ENCODE results near the gene KRT33A.
"Not testable (repeated sequence)": the region's sequence is repeated elsewhere in the genome, so short reads cannot be mapped to it uniquely, and the experiment has no call there.

Gene KRT33A

DNA sequence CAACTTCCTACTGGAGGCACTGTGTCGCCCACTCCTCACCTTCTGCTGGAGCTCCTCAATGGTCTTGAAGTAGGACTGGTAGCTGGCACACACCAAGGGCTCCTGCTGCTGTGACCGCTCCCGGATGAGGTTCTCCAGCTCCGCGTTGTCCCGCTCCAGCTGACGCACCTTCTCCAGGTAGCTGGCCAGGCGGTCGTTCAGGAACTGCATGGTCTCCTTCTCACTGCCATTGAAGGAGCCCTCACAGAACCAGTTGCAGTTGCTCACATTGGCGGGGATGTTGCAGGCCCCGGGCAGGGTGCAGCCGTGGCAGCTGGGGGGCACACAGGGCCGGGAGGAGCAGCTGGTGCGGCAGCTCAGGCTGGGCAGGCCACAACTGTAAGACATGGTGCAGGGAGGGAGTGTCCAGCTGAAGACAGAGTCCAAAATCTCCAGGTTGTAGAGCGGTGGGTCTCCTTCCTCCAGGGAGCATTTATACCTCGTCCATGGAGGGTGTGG lies at the start of gene KRT33A:
Gene KRT33A (minus strand): TSS at position 448 of the 498 bp plus-strand sequence. CDS start 61 bp downstream, at position 387.
- not testable (repeated sequence) for DNase-seq (ENCODE audit: low read depth in 2 of 2)

DNA sequence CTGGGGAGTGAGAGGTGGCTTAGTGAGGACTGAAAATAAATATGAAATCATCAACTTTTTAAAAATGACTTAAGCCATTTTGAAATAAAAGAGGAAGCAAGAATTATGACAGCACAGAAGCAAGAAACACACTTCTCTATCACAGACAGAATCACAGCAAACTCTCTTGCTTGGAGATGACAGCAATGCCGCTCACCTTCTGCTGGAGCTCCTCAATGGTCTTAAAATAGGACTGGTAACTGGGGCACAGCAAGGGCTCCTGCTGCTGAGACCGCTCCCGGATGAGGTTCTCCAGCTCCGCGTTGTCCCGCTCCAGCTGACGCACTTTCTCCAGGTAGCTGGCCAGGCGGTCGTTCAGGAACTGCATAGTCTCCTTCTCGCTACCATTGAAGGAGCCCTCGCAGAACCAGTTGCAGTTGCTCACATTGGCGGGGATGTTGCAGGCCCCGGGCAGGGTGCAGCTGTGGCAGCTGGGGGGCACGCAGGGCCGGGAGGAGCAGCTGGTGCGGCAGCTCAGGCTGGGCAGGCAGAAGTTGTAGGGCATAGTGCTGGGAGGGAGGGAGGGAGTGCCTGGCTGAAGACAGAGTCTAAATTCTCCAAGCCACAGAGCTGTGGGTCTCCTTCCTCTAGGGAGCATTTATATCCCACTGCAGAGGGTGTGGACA lies 46.5 kb upstream of the KRT33A start, which contains the start of gene KRT31:
Gene KRT31 (minus strand): TSS at position 613 of the 665 bp plus-strand sequence. CDS start 69 bp downstream, at position 544.
- no peak for DNase-seq (ENCODE audit: low read depth in 2 of 2)

DNA sequence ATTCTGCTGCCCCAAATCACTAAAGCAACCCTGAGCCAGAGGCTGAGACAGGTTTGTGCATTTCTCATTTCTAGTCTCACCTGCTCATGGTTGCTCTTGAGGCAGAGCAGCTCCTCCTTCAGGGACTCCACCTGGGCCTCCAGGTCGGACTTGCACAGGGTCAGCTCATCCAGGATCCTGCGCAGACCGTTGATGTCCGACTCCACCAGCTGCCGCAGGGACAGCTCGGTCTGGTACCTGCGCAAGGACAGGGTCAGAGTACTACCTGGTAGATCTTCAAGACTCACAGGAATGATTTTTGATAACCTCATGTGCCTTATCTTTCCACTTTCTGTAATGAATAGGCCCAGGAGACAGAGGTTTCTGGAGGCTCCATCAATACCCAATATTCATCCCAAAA lies 45.7 kb upstream of the KRT33A start:
- DNase-seq (ENCODE audit: low read depth in 2 of 2), result no peak

DNA sequence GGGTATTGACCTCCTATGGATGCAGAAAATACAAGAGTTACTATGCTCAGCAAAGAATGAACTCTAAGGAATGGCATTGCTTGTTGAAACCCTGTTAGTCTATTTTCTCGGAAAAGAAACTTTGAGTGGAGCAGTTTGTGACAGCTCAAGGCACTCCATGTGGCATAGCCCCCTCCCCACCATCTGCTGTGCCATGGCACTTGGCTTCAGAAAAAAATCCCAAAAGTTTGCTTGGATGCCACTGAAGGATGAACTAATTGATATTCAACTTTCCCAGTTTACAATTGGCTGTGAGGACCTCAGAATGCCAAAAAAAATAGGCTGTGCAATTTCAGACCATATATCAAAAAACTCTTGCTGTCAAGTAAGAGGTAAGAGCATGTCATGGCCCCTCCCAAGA lies 45.0 kb upstream of the KRT33A start:
- no peak for DNase-seq (ENCODE audit: low read depth in 2 of 2)

GRCh38 chr17:41395044-41395443 lies 44.4 kb upstream of the KRT33A start:
- DNase-seq (ENCODE audit: low read depth in 2 of 2), result not testable (repeated sequence)

DNA sequence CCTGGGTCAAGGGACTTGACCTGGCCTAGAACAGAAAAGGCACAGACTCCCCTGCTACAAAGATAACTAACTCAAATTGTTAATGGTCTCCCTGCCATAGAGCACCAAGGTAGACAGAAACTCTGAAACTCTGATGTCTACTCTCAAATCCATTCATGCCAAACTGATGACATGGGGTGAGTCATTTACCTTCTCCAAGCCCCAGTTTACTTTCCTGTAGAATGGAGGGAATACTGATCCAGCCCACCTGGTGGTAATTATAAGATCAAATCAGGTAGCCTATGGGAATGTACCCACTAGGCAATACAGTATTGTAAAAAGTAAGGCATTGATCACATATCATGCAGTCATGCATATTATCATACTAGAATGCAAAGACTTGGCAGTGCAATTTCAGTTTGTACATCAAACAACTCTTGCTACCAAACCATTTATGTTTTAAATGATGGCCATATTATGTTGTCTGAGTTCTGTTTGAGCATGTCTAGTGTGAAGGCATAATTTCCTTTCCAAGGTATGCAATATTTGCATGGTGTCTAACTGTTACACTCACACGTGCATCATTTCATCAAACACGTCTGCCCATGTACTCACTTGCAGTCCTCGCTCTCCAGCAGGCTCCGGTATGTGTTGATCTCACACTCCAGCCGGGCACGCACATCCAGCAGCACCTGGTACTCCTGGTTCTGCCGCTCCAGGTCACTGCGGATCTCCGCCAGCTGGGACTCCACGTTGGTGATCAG lies 43.8 kb upstream of the KRT33A start:
- DNase-seq (ENCODE audit: low read depth in 2 of 2), result no peak

DNA sequence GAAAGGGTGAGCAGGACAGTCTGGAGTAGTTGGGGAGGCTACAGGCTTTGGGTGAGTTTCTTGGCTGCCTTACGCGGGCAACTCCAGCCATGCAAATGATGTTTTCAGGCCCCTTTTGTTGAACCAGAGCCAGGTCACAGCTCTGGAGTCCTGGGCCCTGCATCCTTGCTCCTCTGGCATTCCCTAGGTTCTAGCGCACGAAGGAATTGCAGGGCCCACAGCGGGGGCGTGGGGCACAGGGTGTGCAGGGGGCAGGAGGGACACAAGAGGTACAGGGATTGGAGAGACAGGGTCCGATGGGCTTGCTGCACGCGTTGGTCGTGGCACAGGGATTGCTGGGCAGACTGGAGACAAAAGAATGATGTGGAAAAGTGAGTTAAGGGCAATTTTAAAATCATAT lies 43.2 kb upstream of the KRT33A start:
- DNase-seq (ENCODE audit: low read depth in 2 of 2), result no peak

DNA sequence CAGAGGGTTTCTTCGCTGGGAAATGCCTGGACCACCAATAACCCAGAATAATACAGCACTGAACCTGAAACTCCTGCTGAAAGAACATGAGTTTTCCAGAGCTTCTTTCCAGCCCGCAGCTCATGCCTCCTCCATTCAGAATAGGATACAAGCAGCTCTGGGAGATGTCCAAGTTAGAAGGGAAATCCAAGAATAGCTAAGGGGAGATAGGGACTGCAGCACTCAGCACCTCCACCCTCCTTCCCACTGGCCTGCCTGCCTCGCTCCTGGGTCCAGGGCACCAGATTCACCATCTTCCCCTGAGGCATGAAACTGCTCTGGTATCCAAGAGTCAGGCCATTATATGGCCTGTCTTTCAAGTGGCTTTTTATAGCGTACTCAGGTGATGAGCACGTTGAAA lies 42.7 kb upstream of the KRT33A start:
- no peak for DNase-seq (ENCODE audit: low read depth in 2 of 2)

GRCh38 chr17:41392278-41392677 lies 41.6 kb upstream of the KRT33A start:
- no peak for DNase-seq (ENCODE audit: low read depth in 2 of 2)

GRCh38 chr17:41391535-41391934 lies 40.9 kb upstream of the KRT33A start:
- DNase-seq (ENCODE audit: low read depth in 2 of 2), result no peak

DNA sequence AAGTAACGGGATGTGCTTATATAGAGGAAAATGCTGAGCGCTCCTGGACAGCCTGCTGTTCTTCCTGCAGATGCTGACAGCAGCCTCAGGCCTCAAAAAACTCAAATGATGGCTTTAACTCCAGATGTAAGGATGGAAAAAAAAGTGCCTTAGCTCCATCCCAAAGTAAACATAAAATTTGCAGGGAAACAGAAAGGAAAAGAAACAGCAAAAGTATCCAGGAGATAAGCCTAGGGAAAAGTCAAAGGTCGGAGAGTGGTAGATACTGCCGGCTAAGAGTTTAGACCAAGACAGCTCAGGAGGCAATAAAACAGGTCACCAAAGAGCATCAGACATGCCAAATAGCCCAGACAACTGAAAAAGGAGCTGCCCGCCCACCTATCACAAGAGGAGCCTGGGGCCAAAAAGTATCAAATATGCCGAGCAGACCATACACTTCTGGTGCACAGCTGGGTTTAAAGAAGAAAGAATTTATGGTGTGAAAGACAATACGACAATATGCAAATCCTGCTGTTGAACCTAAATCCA lies 39.8 kb upstream of the KRT33A start:
- DNase-seq (ENCODE audit: low read depth in 2 of 2), result no peak

- DNase-seq (ENCODE audit: low read depth in 2 of 2), result no peak
These were observed 37.0 kb upstream of the KRT33A start for GRCh38 chr17:41387670-41388069.

DNA sequence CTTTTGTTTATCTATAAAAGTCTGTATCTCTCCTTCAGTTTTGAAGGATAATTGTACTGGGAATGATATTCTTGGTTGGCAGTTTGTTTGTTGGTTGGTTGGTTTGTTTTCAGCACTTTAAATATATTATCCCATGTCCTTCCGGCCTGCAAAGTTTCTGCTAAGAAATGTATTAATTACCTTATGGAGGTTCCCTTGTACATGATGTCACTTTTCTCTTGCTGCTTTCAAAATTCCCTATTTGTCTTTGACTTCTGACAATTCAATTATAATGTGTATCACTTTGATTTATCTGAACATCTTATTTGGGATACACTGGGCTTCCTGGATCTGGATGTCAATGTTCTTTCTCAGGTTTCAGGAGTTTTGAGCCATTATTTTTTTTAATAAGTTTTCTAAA lies 35.6 kb upstream of the KRT33A start:
- DNase-seq (ENCODE audit: low read depth in 2 of 2), result no peak

DNA sequence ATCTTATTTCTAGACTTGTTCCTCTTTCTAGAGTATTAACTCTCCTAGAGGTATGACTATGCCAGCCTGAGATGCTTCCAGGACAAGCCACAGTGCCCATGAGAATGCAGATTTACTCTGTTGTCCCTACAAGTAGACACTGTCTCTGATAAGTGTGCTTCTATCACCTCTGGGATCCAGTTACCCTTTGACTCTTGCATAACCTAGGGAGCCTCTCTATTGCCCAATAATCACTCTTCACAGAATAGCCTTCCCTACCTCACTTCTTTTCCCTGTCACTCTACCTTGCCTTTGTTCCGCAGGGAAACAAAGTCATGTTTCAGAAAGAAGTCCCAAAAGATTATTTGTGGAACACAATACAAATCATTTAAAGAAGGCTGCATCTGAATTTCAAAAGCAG lies 33.1 kb upstream of the KRT33A start:
- DNase-seq (ENCODE audit: low read depth in 2 of 2), result no peak

DNA sequence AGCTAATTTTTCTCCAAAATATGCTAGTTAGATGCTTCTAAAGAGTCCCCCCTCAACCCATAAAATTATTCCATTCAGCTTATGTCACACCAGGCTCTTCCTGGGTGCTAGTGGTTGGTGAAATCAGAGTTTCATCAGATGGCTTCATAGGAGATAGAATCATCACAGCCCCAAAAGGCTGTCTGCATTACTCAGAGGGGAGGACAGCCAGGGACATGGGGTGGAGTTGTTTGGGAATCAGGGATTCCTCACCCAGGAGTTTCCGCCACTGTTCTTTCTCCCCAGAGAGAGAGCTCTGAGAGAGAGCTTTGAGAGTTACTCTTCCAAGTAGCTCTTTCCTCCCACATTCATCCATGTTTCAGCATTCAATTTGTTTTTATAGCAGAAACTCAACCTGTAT lies 31.8 kb upstream of the KRT33A start:
- DNase-seq (ENCODE audit: low read depth in 2 of 2), result no peak

GRCh38 chr17:41381943-41382342 lies 31.3 kb upstream of the KRT33A start, which contains the start of gene KRT34:
KRT34 (minus strand) TSS chr17:41382306; CDS start chr17:41382246, 60 bp downstream.
- not testable (repeated sequence) for DNase-seq (ENCODE audit: low read depth in 2 of 2)

- DNase-seq (ENCODE audit: low read depth in 2 of 2), result not testable (repeated sequence)
These were observed 29.5 kb upstream of the KRT33A start for GRCh38 chr17:41380091-41380490.

- DNase-seq (ENCODE audit: low read depth in 2 of 2), result no peak
These were observed 26.9 kb upstream of the KRT33A start for GRCh38 chr17:41377546-41377945.

- DNase-seq (ENCODE audit: low read depth in 2 of 2), result no peak
These were observed 19.1 kb upstream of the KRT33A start, which contains the start of gene KRT33B for GRCh38 chr17:41369713-41370112. KRT33B (minus strand) TSS chr17:41369813; CDS start chr17:41369750, 63 bp downstream.

DNA sequence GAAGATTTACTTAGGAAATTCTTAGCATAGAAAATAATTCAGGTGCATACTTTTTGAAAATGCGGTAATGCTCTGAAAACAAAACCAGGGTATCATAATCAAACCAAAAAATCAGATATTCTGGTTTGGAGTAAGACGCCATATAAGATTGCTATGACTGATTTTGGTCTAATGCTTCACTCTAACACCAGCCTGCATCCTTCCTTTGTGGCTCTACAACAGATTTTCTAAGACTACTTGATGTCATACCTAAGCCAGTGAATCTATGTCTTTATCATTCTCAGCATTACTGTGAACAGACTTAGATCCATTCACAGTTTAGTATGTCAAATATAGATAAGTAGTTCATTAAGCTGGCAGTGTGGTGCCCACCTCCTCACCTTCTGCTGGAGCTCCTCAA lies 18.4 kb upstream of the KRT33A start:
- no peak for DNase-seq (ENCODE audit: low read depth in 2 of 2)

- DNase-seq (ENCODE audit: low read depth in 2 of 2), result no peak
These were observed 16.9 kb upstream of the KRT33A start for GRCh38 chr17:41367426-41368075.

DNA sequence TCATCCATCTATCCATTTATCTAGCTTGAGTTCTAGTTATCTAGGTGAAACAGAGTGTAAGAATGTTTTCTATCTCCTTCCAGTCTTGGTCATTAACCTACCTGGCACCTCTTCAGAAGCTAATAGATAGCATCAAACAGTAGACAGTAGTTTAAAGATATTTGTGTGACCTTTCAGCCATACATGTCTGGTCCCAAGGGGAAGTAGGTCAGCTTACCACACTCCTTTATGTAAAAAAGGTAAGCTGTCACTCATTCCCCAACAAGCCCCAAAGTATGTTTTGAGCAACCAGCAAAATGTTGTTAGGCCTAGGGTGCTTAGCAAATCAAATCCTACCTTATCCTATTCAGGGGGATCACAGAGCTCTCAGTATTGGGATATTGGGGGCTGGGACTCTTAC lies 15.4 kb upstream of the KRT33A start:
- no peak for DNase-seq (ENCODE audit: low read depth in 2 of 2)
